HG03095 (cell line): ENCODE results near the gene PPP1R3G.

Experiments
- ATAC-seq: cut with Tn5 transposase; IDR thresholded peaks from one replicate; pipeline ENCODE4 v1.9.1; 2021; ENCODE audit warnings: moderate library complexity; ENCODE audit not compliant: unreplicated experiment

Gene PPP1R3G

DNA sequence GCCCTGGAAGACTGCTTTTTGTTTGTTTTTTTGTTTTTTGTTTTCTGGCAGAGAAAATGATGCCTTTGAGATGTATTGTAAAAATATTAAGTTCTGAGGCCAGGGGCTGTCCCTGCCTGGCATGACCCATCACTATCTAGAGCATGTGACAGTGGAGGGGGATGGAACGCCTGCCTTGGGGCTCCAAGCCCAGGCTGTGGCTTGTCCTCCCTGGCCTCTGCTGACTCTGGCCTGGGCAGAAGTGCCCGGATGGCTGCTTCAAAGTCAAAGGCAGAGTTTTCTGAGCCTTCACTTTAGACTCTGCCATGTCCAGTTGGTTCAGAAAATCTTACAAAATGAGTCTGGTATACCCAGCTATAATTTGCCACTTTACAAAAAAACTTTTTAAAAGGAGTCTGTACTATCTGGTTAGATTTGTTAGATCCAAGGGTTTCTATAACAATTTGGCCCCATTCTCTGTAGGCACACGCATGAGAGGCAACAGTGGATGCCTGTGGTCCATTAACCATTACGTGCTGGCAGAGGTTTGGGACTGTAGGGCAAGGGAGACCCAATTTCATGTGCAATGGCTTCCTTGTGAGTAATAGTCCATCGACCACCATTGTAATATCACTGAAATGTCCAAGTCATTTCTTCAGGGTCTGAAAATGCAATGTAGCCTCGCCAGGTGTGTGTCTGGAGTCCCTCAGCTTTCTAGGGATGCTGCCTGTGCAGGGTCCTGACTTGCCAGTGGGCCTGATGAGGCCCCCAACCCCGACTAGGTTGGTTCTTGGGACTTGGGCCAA is 8.3 kb downstream of the PPP1R3G start:
- no peak for ATAC-seq

DNA sequence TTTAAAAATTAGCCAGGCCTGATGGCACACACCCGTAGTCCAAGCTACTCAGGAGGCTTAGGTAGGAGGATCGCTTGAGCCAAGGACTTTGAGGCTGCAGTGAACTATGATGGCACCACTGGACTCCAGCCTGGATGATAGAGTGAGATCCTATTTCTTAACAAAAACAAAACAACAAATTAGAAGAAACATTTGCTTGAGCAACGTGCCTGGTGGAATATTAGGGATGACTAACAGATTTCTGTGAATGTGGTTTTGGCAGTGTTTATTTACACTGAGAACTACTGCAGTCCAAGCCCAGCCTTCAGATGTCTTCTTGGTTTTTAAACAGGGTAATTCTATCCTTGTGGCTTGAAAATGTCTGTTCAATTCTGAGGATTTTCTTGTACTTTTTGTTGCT is 9.2 kb downstream of the PPP1R3G start:
- ATAC-seq: no peak

DNA sequence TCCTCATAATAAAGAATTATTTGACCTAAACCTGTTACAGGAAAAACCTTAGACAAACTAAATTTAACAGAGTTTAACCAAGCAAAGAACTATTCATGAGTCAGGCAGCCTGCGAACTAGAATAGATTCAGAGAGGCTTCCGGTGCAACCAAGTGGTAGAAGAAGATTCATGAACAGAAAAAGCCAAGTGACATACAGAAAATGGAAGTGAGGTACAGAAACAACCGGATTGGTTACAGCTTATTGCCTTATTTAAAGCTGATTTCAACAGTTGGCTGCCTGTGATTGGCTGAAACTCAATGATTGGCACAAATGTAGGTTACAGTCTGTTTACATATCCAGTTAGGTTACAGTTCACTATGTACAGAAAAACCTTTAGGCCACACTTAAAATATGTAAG is 10.1 kb downstream of the PPP1R3G start:
- peak; percentile 61 for ATAC-seq

DNA sequence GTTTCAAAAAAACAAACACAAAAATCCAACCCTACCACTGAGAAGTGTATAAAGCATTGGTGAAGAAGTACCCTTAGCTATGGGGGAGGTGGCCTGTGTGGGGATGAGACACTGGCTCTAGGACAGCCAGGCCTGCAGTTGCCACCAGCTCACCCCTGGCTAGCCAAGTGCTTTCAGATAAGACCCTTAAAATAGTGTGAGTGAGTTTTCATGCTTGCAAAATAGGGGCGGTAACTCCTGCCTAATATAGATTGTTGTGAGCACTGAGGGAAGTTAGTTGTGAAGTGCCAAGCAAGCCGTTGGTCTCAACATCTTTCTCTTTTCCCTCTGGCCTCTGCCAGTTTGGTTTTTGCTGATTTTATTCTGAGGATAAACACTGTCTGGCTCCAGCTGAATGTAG is 11.3 kb downstream of the PPP1R3G start:
- ATAC-seq: no peak

DNA sequence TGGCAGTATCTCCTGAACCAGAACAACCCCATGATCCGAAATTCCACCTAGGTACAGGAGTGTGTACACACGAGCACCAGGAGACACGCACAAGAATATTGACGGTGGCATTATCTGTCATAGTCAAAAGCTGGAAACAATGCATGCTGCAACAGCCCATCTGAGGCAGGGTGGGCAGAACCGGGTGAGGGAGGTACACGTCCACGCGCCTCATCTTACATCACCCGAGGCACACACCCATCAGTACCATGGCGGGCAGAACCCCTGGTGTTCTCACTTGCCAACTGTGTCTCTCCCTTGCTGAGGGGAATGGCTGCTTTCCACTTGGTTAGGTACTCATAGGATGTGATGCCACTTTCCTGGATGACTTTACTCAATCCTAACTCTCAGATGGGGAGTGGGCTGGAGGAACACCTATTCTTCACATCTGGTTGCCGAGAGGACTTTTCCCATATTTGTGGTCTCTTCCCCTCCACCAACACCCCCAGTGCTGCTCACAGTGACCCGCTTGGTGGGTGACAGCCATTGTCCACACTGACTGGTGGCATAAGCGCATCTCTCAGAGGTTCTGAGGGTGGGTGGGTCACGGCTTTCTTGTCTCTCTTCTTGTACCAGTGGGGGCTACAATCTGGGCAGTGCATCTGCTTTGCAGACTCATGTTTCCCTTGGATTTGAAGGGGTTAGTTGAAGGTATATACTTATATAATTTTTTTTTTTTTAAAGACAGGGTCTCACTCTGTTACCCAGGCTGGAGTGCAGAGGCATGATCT is 13.5 kb downstream of the PPP1R3G start:
- no peak for ATAC-seq

DNA sequence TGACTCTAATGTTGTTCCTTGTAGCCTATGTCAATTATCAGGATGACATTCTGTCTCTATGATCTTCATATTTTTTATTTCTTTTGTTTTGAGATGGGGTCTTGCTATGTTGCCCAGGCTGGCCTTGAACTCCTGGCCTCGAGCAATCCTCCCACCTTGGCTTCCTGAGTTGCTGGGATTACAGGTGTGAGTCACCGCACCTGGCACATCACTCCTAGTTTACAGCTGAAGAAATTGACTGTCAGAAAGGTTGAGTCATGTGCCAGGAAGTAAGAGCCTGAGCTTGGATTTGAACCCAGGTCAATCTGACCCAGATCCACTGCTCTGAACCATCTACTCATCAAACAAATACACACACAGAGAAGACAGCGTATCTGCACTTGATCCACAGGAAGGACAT is 14.4 kb downstream of the PPP1R3G start:
- ATAC-seq: no peak

DNA sequence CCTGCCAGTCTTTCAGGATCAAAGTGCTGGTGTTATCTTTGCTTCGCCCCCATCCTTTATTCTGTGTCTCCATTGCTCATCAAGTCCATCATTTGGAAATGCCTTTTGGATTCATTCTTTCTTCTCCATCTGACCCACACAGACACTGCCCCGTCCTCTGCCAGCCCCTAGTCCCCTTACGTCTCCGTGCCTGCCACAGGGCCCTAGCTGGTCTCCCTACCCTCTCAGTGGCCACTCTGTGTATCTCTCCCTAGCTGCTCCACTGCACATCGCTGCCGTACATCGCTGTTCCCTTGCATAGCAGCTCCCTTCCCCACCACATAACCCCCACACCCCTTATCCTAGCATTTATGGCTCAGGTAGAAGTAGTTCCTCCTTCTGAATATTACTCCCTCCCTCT is 15.7 kb downstream of the PPP1R3G start:
- no peak for ATAC-seq

DNA sequence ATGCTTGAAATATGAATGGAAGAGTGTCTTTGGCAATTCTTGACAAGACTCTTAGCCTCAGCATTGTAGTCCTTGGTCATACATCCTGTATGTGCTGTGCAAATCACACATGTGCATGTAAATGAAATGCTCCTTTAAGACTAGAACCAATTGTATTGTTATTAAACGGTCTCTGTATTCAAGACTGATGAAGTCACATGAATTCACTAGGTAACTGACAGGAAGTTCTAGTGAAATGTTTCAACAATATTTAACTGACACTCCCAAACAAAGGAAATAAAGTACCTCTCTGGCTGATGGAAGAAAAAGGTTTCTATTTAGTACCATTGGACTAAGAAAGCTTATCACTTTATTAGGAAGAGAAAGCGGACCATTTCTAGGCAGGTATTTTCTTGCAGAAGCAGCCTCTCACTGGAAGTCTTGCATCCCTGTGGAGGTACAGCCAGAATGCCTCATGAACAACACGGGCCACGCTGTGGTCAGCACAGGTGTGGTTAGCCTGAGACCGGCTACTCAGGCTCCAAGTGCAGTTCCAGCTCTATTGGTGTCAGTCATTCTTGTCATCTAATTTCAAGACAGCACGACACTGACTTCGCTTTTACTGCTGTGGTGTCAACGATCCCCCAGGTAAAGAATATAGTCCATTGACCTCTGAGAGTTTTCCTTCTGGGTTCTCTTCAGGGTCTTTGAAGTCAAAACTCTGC is 17.3 kb downstream of the PPP1R3G start:
- ATAC-seq: no peak

DNA sequence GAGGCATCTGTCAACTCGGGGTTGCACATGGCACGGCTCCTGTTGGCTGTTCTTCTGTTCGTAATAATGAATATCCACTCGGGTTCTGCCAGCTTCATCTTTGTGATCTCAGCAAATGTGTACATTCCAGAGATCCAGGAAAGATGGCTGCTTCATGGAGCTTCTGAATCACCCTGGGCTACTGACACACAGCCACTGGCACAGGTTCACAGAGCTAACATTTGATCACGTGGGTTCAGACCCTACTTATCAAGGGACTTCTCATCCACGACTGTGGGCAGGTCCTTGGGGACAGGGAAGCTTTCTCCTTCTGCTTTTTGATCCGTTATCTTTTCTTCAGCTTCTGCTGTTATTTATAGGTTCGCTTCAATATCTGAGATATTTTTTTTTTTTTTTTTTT is 18.1 kb downstream of the PPP1R3G start:
- ATAC-seq: no peak

DNA sequence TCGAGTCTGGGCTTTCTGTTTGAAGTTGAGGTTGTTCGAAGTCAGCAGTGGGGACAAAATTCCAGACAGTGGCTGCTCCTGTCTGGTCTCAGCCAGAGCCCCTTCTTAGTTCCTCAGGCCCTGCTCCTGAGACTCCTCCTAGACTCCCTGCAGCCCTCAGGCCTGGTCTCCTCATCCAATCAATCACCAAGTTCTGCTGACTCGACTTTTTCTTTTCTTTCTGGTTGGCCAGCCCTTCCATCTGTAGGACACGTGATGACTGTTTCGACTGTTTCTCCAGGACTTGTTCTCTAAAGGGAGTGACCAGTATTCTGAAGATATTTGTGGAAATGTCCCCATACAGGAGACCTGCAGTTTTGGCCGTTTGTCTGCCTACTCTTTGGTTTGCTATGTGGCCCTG is 19.5 kb downstream of the PPP1R3G start:
- ATAC-seq: no peak

DNA sequence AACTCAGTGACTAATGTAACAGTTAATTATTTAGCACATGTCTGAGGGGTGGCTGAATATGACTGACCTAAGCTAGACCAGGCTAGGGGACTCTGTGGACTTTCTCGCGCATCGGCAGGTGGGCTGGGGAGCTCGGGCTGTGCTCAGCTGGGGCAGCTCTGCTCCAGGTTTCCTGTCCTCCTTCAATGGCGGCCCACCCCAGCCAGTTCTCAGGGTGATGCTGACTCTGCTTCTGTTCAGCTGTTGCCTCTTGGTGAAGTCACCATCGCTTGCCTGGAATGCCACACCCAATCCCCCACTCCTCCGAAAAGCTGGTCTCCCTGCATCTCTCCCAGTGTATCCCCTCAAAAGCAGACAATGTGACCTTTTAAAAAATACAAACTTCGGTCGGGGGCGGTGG is 20.0 kb downstream of the PPP1R3G start:
- ATAC-seq: no peak

DNA sequence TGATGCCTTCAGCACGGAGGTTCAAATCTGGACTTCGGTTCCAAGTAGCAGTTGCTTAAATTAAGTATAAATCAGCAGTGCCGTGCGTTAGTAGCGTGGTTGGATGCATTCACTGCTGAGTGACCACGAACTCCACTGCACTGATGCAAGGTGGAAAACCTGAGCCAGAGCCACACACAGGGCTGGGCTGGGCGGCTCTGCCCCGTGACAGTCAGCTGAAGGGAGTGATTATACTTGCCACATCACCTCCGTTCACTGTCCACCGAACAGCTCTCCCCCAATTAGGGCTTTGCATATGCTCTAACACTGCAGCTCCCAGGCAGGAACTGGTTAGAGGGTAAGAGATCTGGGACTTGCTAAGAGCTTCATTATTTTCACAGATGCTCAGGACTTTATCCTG is 22.2 kb downstream of the PPP1R3G start:
- ATAC-seq: no peak

DNA sequence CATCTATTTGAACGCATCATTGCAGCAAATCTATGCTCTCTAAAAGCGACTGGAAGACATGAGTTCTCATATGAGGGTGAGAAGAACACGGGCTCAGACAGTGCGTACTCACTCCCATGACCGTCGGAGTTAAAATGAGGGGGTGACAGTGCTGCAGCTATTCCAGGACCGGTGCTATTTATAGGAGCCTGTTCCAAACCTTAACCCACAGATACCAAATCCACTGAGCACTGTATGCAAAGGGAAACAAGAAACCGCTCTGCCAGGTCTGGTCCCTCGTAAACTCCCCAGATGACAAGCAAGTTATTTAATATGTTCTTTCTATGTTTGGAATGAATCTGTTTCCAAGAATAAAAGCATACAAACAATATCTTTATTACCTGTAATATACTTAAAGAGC is 22.9 kb downstream of the PPP1R3G start:
- ATAC-seq: no peak

DNA sequence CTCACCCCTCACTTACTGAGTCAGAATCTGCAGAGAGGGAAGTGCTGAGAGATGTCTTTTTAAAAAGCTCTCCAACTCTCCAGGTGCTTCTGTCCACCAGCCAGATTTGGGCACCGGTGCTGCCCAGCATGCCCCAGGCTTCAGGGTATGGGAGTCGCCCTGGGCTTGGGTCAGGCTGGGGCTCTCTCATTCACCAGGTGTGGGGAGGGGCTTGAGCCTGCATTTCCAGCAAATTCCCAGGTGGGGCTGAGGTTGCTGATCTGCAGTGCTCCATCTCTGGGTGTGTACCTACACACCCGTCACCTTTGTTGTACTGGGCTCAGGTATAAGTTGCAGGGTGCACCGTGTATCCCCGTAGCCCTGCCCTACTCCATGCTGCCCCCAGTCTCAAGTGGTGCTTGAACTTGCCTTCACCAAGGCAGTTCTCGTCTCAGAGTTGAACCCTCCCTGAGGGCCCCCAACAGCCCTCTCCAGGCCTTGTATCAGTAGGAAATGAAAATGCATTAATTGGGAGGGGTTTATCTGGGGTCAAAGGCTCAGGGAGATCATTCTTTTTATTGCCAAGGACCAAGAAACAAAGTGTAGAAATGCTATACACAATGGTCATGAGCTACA is 23.5 kb downstream of the PPP1R3G start:
- no peak for ATAC-seq

DNA sequence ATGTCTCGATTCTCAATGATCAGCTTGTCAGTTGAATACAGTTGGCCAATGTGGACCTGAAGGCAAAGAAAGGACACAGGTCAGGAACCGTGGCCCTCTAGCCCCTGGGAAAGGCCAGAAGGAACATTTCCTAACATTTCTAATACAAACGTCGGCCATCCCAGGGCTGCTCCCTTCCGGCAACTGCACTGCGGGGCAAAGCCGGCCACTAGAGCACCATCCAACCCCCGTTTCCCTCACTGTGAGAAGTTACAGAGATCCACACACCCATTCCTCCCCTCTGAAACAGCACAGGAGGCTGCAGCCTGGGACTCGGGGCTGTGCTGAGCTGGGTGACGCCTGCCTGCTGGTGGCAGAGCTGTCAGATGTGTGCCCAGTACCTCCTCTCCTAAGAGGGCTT is 24.3 kb downstream of the PPP1R3G start:
- no peak for ATAC-seq

DNA sequence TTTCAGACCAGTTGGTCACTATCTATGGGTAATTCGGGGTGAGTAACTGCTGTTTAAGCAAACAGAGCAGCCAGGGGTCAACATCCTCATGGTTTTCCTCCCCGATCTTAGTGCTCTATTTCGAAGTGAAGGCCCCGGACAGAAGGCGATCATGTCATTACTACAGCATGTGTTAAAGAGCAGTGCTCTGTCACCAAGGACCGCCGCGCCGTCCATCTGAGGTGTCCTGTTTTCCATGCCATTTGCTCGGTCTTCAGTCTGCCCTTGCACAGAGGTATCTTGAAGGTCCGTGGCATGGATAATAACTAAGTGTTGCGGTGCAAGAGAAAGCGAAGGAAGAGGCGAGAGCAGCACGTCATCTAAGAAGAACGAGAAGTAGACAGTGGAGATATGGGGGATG is 25.1 kb downstream of the PPP1R3G start:
- ATAC-seq: no peak

DNA sequence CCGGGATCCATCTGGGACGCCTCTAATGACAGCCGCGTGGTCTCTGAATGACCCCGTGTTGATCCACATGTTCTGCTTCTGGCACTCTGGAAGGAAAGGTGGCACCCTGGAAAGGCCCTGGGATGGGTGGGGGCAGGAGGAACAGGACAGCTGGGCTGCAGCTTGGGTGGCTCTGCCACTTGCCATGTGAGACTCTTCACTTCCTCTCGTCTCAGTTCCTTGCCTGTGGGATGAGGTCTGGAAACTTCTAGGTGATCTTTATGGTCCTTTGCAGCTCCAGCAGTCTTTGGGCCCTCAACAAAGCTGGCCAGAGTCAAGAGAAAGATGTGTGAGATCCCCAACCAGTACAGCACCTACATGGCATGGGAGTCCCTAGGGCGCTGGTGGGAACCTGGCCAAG is 26.5 kb downstream of the PPP1R3G start:
- no peak for ATAC-seq

DNA sequence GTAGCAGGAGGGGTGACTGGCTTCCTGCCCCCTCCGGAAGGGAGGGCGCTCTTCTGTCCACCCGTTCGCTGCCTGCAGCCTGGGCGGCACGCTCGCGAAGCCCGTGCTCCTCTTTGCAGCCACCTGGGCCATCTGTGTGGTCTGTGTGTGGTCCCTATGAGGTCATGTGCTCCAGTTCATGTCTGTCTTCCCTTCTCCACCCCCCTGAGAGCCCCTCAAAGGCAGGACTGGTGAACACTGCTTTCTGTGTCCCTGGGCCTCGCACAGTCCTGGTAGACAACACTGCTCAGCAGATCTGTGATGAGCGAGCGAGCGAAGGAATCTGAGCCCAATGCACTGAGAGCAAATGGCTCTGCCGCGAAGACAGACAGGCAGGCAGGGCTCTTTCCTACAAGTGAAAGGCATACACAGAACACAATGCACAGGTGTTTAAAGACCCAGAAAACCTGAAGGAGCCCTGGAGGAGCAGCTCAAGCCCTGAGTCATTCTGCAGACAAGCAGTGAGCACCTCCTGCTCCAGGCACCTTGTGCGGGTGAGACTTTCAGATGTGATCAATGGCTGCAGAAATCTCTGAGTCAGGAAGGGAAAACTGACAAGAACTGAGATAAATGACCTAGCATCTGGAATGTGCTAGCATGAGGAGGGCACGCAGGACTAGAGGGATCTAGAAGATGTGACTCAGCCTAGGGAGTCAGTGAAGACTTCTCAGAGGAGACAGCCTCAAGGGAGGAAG is 27.1 kb downstream of the PPP1R3G start:
- no peak for ATAC-seq

DNA sequence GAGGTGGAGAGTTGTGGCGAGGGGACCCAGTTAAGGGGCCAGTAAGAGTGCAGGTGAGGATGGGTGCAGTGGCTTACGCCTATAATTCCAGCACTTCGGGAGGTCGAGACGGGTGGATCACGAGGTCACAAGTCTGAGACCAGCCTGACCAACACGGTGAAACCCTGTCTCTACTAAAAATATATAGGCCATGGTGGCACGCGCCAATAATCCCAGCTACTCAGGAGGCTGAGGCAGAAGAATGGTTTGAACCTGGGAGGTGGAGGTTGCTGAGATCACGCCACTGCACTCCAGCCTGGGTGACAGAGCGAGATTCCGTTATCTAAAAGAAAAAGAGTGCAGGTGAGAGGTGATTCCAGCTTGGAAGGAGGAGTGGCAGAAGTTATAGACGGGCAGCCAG is 28.0 kb downstream of the PPP1R3G start:
- no peak for ATAC-seq

DNA sequence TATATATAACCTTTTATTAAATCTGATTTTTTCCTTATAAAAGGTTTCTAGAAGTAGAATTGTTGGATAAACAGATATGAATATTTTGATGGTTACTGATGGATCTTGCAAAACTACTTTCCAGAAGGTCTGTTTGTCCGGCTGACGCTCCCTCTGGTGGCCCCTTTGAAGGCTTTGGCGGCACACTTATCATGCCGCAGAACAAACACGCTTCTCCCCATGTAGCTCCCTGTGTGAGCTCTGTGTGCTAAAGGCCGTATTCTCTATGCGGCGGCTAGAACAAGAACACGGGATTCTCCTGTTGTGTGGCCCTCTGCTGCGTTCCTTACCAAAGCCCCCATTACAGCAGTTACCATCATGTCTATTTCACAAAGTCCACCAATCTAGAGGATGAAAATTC is 30.0 kb downstream of the PPP1R3G start:
- no peak for ATAC-seq
